Upper lobe of left lung (tissue), 6 donors: ENCODE measurements around the gene GUCY1B1. TPM values are rescaled to one million over a fixed set of nuclear protein-coding genes. Genes with fewer than 3 reads are reported as not detected.

Experiments
- ATAC-seq, 2 donors: fragments of 200-7000 bp; cut with Tn5 transposase; one replicate each; pipeline ENCODE4 v1.9.1; 2022; ENCODE audit warnings: mild to moderate bottlenecking in 2 of 2, moderate library complexity in 2 of 2; ENCODE audit not compliant: low FRiP score in 2 of 2
- DNase-seq, 2 donors: peaks; one replicate each; pipeline ENCODE4 v3.0.0-alpha.2; 2019 to 2020
- H3K27ac ChIP-seq, 4 donors: fragments of 200-600 bp; sonication (generic); one replicate each; pipeline ENCODE4 v1.5.1; 2016 to 2019
- H3K27me3 ChIP-seq, 4 donors: fragments of 200-600 bp; sonication (generic); one replicate each; pipeline ENCODE4 v1.5.1; 2017 to 2019
- H3K36me3 ChIP-seq, 4 donors: fragments of 200-600 bp; sonication (generic); one replicate each; pipeline ENCODE4 v1.5.1; 2016 to 2019
- H3K4me1 ChIP-seq, 4 donors: fragments of 200-600 bp; sonication (generic); one replicate each; pipeline ENCODE4 v1.5.1; 2018 to 2019
- H3K4me3 ChIP-seq, 4 donors: fragments of 200-600 bp; sonication (generic); one replicate each; pipeline ENCODE4 v1.5.1; 2017 to 2019; ENCODE audit warnings: mild to moderate bottlenecking in 2 of 4, moderate library complexity in 1 of 4
- H3K9me3 ChIP-seq, 4 donors: fragments of 200-600 bp; sonication (generic); one replicate each; pipeline ENCODE4 v1.5.1; 2018 to 2019
- CTCF ChIP-seq, 6 experiments: fragments of 450-650 bp in 4 of 6; fragments of 200-600 bp in 2 of 6; sonication (generic) in 2 of 6; IDR thresholded peaks; one replicate each; pipeline ENCODE4 v1.5.1; 2016 to 2019; ENCODE audit warnings: antibody characterized with exemption in 6 of 6
- EP300 ChIP-seq, 4 donors: sonication (generic); formaldehyde crosslinking; IDR thresholded peaks; one replicate each; pipeline ENCODE4 v1.5.1; 2017; ENCODE audit warnings: antibody characterized with exemption in 4 of 4, control low read depth in 2 of 4
- POLR2A ChIP-seq, 4 donors: fragments of 450-650 bp; IDR thresholded peaks; one replicate each; pipeline ENCODE4 v1.5.1; 2016 to 2017; ENCODE audit warnings: antibody characterized with exemption in 4 of 4, mild to moderate bottlenecking in 2 of 4
- POLR2AphosphoS5 ChIP-seq, 2 donors: sonication (generic); formaldehyde crosslinking; IDR thresholded peaks; one replicate each; pipeline ENCODE4 v1.5.1; 2017; ENCODE audit warnings: antibody characterized with exemption in 2 of 2
- WGBS, 2 donors: methylation state at CpG; one replicate each; pipeline ENCODE4 v1.1.5; 2017 to 2018; 5-methylcytosine and 5-hydroxymethylcytosine counted together
- total RNA-seq, 6 donors: library from RNA; depleted of rRNA in 4 of 6; stranded (reverse); fragments of >200 nt in 4 of 6; gene quantifications; one replicate each; pipeline versions ENCODE4 v1.1.0 to v1.2.1, GENCODE V29; 2016 to 2021
- donor health status: DM: no; HTN: no; CAD: no; lungs with moderate emphysema.
- donor health status: DM: no; HTN: yes; CAD: no; lungs with severe emphysema.

The GUCY1B1 gene
- total RNA-seq, 6 donors from 2014 or later, result 8.1 to 24.1 (median 13.2) TPM

DNA sequence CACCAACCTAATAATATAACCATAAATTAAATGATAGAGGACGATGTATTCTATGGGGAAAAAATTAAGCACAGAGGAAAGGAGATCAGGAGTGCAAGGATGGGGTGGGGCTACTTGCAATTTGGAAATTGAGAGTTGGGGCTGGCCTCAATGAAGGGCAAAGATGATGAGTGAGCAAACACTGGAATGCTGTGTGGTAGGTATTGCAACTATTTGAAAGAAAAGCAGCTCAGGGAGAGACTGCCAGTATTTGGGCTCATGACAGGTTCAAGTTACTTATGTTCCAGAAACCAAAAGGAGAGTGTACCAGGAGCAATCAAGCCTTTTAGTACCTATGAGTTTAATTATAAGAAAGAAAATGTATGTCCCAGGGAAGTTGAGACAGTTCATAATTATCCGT lies 59.8 kb downstream of the GUCY1B1 start:
- H3K36me3 ChIP-seq, result no peaks in the 10 kb centered on the region
- H3K4me3 ChIP-seq, result no peak overlapping the region
- H3K27ac ChIP-seq, result no peak overlapping the region
- DNase-seq (no peak), ATAC-seq (no peak)
- H3K9me3 ChIP-seq, result no peaks in the 10 kb centered on the region
- TF ChIP-seq EP300 (IDR thresholded peaks at IDR 0.05) (no peak), POLR2AphosphoS5 (IDR thresholded peaks at IDR 0.05) (no peak), POLR2A (IDR thresholded peaks at IDR 0.05) (no peak), CTCF (IDR thresholded peaks at IDR 0.05) (no peak)
- no peaks in the 10 kb centered on the region for H3K27me3 ChIP-seq
- H3K4me1 ChIP-seq, result no peaks in the 10 kb centered on the region
- 81 to 93% methylated on average over 2 of the region's 2 CpGs for WGBS, 2 donors

GRCh38 chr4:155819066-155819465 lies 60.2 kb downstream of the GUCY1B1 start:
- Histone ChIP-seq H3K4me1 (no peaks in the 10 kb centered on the region), H3K4me3 (no peak overlapping the region), H3K27ac (no peak overlapping the region), H3K9me3 (no peaks in the 10 kb centered on the region), H3K27me3 (no peaks in the 10 kb centered on the region), H3K36me3 (no peaks in the 10 kb centered on the region)
- 71 to 84% methylated on average over 1 of the region's 1 CpG for WGBS, 2 donors
- TF ChIP-seq EP300 (IDR thresholded peaks at IDR 0.05) (no peak), CTCF (IDR thresholded peaks at IDR 0.05) (no peak), POLR2AphosphoS5 (IDR thresholded peaks at IDR 0.05) (no peak), POLR2A (IDR thresholded peaks at IDR 0.05) (no peak)
- DNase-seq, result no peak
- peak in 1 of 2 donors; percentile 53 for ATAC-seq

DNA sequence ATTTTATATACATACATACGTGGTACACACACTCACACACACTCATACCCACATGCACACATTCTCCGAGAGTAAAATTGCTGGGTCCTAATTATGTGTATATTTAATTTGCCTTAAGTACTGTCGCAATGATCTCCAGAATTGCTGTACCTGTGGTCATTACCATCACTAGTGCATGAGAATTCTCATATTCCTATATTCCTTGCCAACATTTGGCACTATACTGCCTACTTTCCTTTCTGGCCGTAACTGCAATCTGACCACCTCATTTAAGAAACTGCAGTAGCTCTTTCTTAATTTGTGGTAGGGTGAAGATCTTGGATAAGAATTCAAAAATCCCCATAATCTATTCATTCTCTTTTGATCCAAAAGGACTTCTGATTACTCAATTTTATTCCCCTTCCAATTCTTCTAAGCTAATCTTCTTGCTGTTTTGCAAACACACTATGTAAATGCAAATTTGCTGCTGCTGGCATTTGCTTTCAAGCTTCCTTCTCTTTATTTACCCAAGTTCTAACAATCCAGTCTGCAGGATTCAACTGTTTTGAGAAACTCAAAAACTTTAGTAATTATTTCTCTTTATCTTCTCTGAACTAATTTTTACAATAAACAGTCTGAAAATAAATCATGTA lies 62.2 kb downstream of the GUCY1B1 start:
- WGBS, 2 donors, result 78 to 88% methylated on average over 4 of the region's 4 CpGs
- H3K27me3 ChIP-seq, result no peaks in the 10 kb centered on the region
- no peaks in the 10 kb centered on the region for H3K36me3 ChIP-seq
- no peaks in the 10 kb centered on the region for H3K9me3 ChIP-seq
- DNase-seq, result no peak
- no peak for ATAC-seq
- H3K27ac ChIP-seq, result no peak overlapping the region
- H3K4me1 ChIP-seq, result no peaks in the 10 kb centered on the region
- no peak overlapping the region for H3K4me3 ChIP-seq
- TF ChIP-seq CTCF (IDR thresholded peaks at IDR 0.05), result no peak
- TF ChIP-seq POLR2AphosphoS5 (IDR thresholded peaks at IDR 0.05), result no peak
- TF ChIP-seq EP300 (IDR thresholded peaks at IDR 0.05), result no peak
- no peak for TF ChIP-seq POLR2A (IDR thresholded peaks at IDR 0.05)

DNA sequence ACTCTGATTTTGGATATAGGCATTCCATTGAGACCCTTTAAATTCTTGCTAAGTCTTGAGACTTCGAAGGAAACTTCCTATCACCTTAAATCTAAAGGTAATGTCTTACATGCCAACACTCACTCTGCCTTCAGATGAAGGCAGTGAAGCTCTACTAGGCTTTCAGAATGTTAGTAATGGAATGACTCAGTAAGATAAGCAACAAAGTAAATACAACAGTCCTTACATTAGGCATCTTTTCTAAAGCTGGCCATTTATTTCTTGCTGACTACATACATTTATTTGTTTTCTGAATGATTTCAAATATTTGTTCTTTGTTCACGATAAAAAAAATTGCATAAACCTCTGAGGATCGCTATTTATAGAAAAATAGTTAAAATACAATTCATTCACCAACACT lies 63.8 kb downstream of the GUCY1B1 start:
- no peak overlapping the region for H3K27ac ChIP-seq
- no peak for DNase-seq
- H3K4me1 ChIP-seq, result no peaks in the 10 kb centered on the region
- H3K4me3 ChIP-seq, result no peak overlapping the region
- no peaks in the 10 kb centered on the region for H3K9me3 ChIP-seq
- 65 to 74% methylated on average over 3 of the region's 3 CpGs for whole genome bisulfite sequencing, 2 donors
- TF ChIP-seq POLR2AphosphoS5 (IDR thresholded peaks at IDR 0.05) (no peak), POLR2A (IDR thresholded peaks at IDR 0.05) (no peak), CTCF (IDR thresholded peaks at IDR 0.05) (no peak), EP300 (IDR thresholded peaks at IDR 0.05) (no peak)
- H3K27me3 ChIP-seq, result no peaks in the 10 kb centered on the region
- no peaks in the 10 kb centered on the region for H3K36me3 ChIP-seq
- no peak for ATAC-seq

DNA sequence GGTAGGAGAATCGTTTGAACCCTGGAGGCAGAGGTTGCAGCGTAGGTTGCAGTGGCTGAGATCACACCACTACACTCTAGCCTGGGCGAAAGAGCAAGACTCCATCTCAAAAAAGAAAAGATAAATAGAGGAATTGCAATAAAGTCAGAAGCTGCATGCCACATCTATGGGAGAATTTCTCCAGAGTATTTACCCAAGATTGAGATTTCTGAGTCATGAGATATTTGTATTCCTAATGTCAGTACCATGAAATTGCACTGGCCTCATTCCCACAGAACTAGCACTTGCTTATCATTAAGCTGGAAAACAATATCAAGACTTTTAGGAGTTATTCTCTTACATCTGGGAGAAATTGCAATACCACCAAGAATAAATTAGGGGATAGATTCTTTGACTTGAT lies 69.8 kb downstream of the GUCY1B1 start:
- no peaks in the 10 kb centered on the region for H3K9me3 ChIP-seq
- TF ChIP-seq POLR2A (IDR thresholded peaks at IDR 0.05) (no peak), POLR2AphosphoS5 (IDR thresholded peaks at IDR 0.05) (no peak), CTCF (IDR thresholded peaks at IDR 0.05) (no peak), EP300 (IDR thresholded peaks at IDR 0.05) (no peak)
- no peaks in the 10 kb centered on the region for H3K36me3 ChIP-seq
- DNase-seq (no peak), ATAC-seq (no peak)
- no peaks in the 10 kb centered on the region for H3K27me3 ChIP-seq
- H3K4me1 ChIP-seq, result no peaks in the 10 kb centered on the region
- WGBS, 2 donors, result 85 to 93% methylated on average over 3 of the region's 3 CpGs
- no peak overlapping the region for H3K4me3 ChIP-seq
- H3K27ac ChIP-seq, result no peak overlapping the region
